ENCODE measurements around the gene HYDIN.
"Not testable (repeated sequence)": the region's sequence is repeated elsewhere in the genome, so short reads cannot be mapped to it uniquely, and the experiment has no call there.

GRCh38 chr16:70876442-70876841 is 354.1 kb downstream of the HYDIN start:
- TF ChIP-seq CTCF, POLR2A (IDR thresholded peaks at IDR 0.05): not testable (repeated sequence)

All from adrenal gland (tissue), 5 donors.